ENCODE results near the gene RNF5. TPM values are rescaled to one million over a fixed set of nuclear protein-coding genes. Genes with fewer than 3 reads are reported as not detected.
"Not testable (repeated sequence)": the region's sequence is repeated elsewhere in the genome, so short reads cannot be mapped to it uniquely, and the experiment has no call there.

Gene RNF5
- total and polyA plus RNA-seq, 10 donors = 36.0 to 77.8 (median 56.1) TPM

DNA sequence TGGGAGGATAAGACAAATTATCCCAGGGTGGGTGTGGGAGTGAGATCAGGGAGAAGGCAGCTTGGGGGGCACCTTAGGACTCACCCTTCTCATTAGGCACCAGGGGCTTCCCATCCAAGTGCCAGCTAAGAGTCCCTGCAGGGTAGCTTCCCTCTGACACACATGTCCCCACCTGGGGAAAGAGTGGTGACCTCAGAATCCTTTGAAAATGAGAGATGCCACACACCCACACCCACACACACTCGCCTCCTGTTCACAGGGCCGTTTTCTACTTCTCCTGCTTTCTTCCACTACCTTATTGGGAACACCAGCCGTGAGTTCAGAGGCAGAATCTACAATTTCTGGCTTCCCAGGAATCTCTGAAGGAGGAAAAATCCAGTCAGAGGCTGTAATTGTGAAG lies 4.8 kb downstream of the RNF5 start:
- Histone ChIP-seq H3K27ac (peak overlapping the region in 7 of 8 donors; percentile 22 to 100 (median 98)), H3K9me3 (no peaks in the 10 kb centered on the region), H3K27me3 (replicated peaks in 1 of 7) (no peaks in the 10 kb centered on the region), H3K4me3 (no peak overlapping the region), H3K4me1 (peaks cover 28 to 95% (median 69%) of the 10 kb centered on the region in 6 donors), H3K36me3 (peaks cover 0 to 83% (median 59%) of the 10 kb centered on the region in 6 donors)
- WGBS, 5 donors = 79 to 90% (median 84%) methylated on average over 3 of the region's 3 CpGs
- intact Hi-C loops (cut with DNase I; ENCODE audit: low total_unique reads) = no loop called here
- DNase-seq = no peak
- TF ChIP-seq, protein P1, sequence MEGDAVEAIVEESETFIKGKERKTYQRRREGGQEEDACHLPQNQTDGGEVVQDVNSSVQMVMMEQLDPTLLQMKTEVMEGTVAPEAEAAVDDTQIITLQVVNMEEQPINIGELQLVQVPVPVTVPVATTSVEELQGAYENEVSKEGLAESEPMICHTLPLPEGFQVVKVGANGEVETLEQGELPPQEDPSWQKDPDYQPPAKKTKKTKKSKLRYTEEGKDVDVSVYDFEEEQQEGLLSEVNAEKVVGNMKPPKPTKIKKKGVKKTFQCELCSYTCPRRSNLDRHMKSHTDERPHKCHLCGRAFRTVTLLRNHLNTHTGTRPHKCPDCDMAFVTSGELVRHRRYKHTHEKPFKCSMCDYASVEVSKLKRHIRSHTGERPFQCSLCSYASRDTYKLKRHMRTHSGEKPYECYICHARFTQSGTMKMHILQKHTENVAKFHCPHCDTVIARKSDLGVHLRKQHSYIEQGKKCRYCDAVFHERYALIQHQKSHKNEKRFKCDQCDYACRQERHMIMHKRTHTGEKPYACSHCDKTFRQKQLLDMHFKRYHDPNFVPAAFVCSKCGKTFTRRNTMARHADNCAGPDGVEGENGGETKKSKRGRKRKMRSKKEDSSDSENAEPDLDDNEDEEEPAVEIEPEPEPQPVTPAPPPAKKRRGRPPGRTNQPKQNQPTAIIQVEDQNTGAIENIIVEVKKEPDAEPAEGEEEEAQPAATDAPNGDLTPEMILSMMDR (IDR thresholded peaks at IDR 0.05 in 8 of 11, conservative IDR thresholded peaks at IDR 0.05 in 3 of 11) = no peak
- TF ChIP-seq POLR2A (IDR thresholded peaks at IDR 0.05) (no peak), POLR2AphosphoS5 (IDR thresholded peaks at IDR 0.05) (no peak)

DNA sequence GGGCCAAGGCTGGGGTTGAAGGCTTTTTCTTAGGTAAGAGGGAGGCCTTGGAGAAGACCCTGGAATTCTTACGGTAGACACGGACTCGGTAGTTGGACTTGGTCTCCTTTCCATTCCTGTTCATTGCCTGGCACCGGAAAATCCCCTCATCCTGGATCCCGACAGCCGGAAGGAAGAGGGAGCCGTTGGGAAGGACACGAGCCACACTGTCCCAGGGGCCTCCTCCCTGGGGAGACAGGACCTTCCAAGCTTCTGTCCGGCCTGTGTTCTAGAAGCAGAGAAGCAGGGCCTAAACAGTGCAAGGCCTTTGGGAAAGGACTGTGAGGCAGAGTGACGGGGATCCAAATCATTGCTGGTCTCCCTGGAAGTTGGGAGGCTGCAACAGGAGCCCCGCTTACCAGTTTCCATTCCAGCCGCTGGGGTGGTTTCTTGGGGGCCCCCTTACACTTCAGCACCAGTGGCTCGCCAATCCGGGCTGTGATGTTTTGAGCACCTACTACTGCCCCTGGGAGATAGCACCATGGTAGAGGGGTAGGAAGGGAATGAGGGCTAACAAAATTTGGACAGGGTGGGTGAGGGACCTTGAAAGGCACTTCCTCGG lies 5.4 kb downstream of the RNF5 start:
- peak; percentile 66 for DNase-seq
- WGBS, 5 donors = 71 to 85% (median 79%) methylated on average over 13 to 15 of the region's 15 CpGs
- no peak overlapping the region for H3K4me3 ChIP-seq
- intact Hi-C loops (cut with DNase I; ENCODE audit: low total_unique reads) = no loop called here
- peak overlapping the region; percentile 22 to 100 (median 80) for H3K27ac ChIP-seq
- peaks cover 0 to 89% (median 60%) of the 10 kb centered on the region in 6 donors for H3K36me3 ChIP-seq
- peaks cover 34 to 100% (median 74%) of the 10 kb centered on the region in 6 donors for H3K4me1 ChIP-seq
- H3K27me3 ChIP-seq (replicated peaks in 1 of 7) = no peaks in the 10 kb centered on the region
- TF ChIP-seq POLR2A (IDR thresholded peaks at IDR 0.05) (no peak), POLR2AphosphoS5 (IDR thresholded peaks at IDR 0.05) (peak in 2 of 3 donors; percentile 24 to 46)
- TF ChIP-seq, protein P1 (IDR thresholded peaks at IDR 0.05 in 8 of 11, conservative IDR thresholded peaks at IDR 0.05 in 3 of 11) = no peak
- H3K9me3 ChIP-seq = no peaks in the 10 kb centered on the region

DNA sequence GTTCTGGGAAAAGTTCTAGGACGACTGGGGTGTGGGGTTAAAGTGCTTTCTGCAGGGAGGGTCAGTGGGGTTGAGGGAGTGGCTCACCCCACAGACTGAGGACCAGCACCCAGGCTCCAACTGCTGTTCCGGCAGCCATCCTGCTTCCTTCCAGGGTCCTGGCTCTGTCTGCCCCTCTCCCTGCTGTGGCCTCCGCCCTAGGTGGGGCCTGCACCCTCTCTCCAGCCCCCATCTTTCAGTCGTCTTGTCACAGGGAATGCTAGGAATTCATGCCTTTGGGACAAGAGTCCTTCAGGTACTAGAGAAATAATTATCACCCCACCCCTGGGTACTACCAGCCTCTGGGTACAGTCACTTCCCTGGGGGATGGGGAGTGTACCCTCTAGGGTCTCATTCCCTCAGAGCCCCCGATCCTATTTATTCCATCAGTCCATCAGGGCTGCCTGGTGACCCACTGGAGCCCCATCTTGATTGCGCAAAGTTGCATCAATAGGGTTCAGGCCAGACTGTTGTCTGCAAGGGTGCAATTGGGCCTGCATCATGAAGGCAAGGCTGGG lies 6.0 kb downstream of the RNF5 start, which contains the start of gene AGER:
Gene AGER (minus strand): TSS at position 170 of the 557 bp plus-strand sequence. CDS start 31 bp downstream, at position 139.
- H3K27ac ChIP-seq = peak within 1 kb of the TSS; percentile 32 to 100 (median 80)
- intact Hi-C loops (cut with DNase I; ENCODE audit: low total_unique reads) = no loop called here
- TF ChIP-seq POLR2AphosphoS5 (IDR thresholded peaks at IDR 0.05) (peak; percentile 51 to 65 (median 65)), POLR2A (IDR thresholded peaks at IDR 0.05) (no peak)
- TF ChIP-seq, protein P1 (IDR thresholded peaks at IDR 0.05 in 8 of 11, conservative IDR thresholded peaks at IDR 0.05 in 3 of 11) = no peak
- 76 to 82% (median 77%) methylated on average over 6 of the region's 6 CpGs for WGBS, 5 donors
- peaks cover 30 to 100% (median 74%) of the 10 kb centered on the region in 6 donors for H3K4me1 ChIP-seq
- no peak within 1 kb of the TSS for H3K4me3 ChIP-seq
- no peaks in the 10 kb centered on the region for H3K27me3 ChIP-seq (replicated peaks in 1 of 7)
- H3K36me3 ChIP-seq = peaks cover 0 to 90% (median 60%) of the 10 kb centered on the region in 6 donors
- H3K9me3 ChIP-seq = no peaks in the 10 kb centered on the region
- DNase-seq = peak; percentile 64

DNA sequence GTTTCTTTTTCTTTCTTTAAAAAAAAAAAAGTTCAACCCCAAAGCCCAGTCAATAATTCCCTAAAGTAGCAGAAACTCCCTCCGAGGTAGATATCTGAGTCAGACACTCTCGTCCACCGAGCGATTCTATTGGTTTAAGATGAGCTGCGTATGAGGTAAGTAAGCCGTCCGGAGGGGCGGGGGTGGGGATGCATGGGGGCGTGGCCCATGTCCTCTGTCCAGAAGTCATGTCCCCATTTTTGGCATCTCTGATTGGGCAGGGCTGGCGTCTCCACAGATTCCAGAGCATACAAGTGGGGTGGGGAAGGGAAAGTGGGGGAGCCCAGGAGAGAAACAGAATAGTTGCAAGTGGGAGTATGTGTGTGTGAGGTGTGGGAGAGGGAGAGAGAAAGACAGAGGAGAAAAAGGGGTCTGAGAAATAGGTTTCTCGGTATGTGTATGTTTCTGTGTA lies 7.5 kb downstream of the RNF5 start:
- H3K9me3 ChIP-seq; H3K27me3 ChIP-seq (replicated peaks in 1 of 7); DNase-seq; H3K4me3 ChIP-seq; intact Hi-C loops (cut with DNase I; ENCODE audit: low total_unique reads): not testable (repeated sequence)
- Histone ChIP-seq H3K36me3 (peaks cover 0 to 76% (median 51%) of the 10 kb centered on the region in 6 donors), H3K27ac (peak overlapping the region in 7 of 8 donors; percentile 47 to 100 (median 98)), H3K4me1 (peaks cover 27 to 94% (median 68%) of the 10 kb centered on the region in 6 donors)
- 41 to 69% (median 54%) methylated on average over 11 of the region's 11 CpGs for WGBS, 5 donors

DNA sequence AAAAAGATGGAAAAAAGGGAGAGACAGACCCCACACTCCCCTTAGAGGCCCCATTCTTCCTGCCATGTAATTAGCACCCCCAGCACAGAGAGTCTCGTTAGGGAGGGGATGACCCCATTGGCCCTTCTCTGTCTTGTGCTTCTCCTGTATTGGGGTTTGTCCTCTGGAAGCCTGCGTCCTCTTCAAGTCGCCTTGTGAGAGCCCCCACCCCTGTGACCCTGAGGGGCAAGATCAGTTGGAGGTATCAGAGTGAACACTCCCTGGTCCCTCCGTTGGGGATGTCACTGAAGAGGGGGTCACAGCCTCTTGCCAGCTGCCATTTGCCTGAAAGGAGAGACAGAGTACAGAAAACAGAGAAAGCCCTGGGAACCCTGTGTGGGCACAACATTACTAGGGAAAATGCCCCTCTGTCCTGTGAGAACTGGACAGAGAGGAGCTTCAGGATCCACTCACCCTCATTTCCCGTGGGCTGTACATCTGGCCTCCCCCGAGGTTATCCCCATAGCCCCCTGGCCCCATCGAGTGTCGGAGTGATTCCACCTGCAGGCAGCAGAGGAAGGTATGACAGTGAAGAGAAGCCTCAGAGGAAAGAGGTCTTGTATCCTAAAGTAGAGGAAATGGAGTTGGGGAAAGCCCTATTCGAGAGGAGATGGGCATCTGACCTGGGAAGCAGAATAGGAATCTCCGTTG lies 8.1 kb downstream of the RNF5 start:
- intact Hi-C loops (cut with DNase I; ENCODE audit: low total_unique reads); H3K9me3 ChIP-seq; H3K27me3 ChIP-seq (replicated peaks in 1 of 7): not testable (repeated sequence)
- 67 to 74% (median 69%) methylated on average over 9 to 10 of the region's 10 CpGs for WGBS, 5 donors
- Histone ChIP-seq H3K4me3 (peak overlapping the region in 1 of 8 donors; percentile 41), H3K27ac (peak overlapping the region; percentile 48 to 100 (median 80)), H3K4me1 (peaks cover 33 to 94% (median 70%) of the 10 kb centered on the region in 6 donors), H3K36me3 (peaks cover 0 to 70% (median 46%) of the 10 kb centered on the region in 6 donors)
- peak; percentile 7 for DNase-seq
